GM12878 (cell line): ENCODE data around the gene FAM241A. TPM values are rescaled to one million over a fixed set of nuclear protein-coding genes. Genes with fewer than 3 reads are reported as not detected.
A peak's percentile ranks its signal among the peaks of the same experiment; 100 is the strongest.

ENCODE experiments used
- ATF7 ChIP-seq: fragments of 450-650 bp; IDR thresholded peaks from 2 replicates; pipeline ENCODE4 v1.6.1; 2016; ENCODE audit warnings: low read depth, mild to moderate bottlenecking
- BHLHE40 ChIP-seq, 2 experiments: fragments of 450-650 bp in 1 of 2; IDR thresholded peaks; 2 replicates each; pipeline ENCODE4 v1.6.1; 2011 to 2017; ENCODE audit warnings: low read depth in 2 of 2, borderline replicate concordance in 1 of 2, improper control_type of control experiment in 1 of 2, low read length in 1 of 2, mild to moderate bottlenecking in 1 of 2
- EGR1 ChIP-seq, 2 experiments: IDR thresholded peaks; 1 replicate in 1 of 2; 2 replicates in 1 of 2; pipeline ENCODE4 v1.6.1; 2011 to 2012; ENCODE audit warnings: low read depth in 2 of 2, low read length in 2 of 2, borderline replicate concordance in 1 of 2, mild to moderate bottlenecking in 1 of 2, moderate library complexity in 1 of 2
- GATAD2B ChIP-seq: fragments of 450-650 bp; conservative IDR thresholded peaks from 2 replicates; pipeline ENCODE4 v1.6.1; 2017; ENCODE audit warnings: low read depth, mild to moderate bottlenecking, moderate library complexity
- KLF5 ChIP-seq: fragments of 450-650 bp; IDR thresholded peaks from 2 replicates; pipeline ENCODE4 v1.6.1; 2014; ENCODE audit warnings: mild to moderate bottlenecking; ENCODE audit not compliant: partially characterized antibody
- NBN ChIP-seq: fragments of 450-650 bp; IDR thresholded peaks from 2 replicates; pipeline ENCODE4 v1.6.1; 2016
- POU2F2 ChIP-seq: IDR thresholded peaks from 3 replicates; pipeline ENCODE4 v1.6.1; 2011; ENCODE audit warnings: low read depth, mild to moderate bottlenecking, low read length, borderline replicate concordance
- RAD21 ChIP-seq: IDR thresholded peaks from 2 replicates; pipeline ENCODE4 v1.6.1; 2011; ENCODE audit warnings: mild to moderate bottlenecking, low read depth, low read length, moderate library complexity; ENCODE audit not compliant: insufficient read depth
- RFX5 ChIP-seq: IDR thresholded peaks from 2 replicates; pipeline ENCODE4 v1.6.1; 2011; ENCODE audit warnings: low read depth, low read length, improper control_type of control experiment
- RUNX3 ChIP-seq: IDR thresholded peaks from 2 replicates; pipeline ENCODE4 v1.6.1; 2012; ENCODE audit warnings: low read length, inconsistent platforms
- SMARCA5 ChIP-seq: fragments of 450-650 bp; IDR thresholded peaks from 2 replicates; pipeline ENCODE4 v1.6.1; 2017; ENCODE audit warnings: mild to moderate bottlenecking
- STAT3 ChIP-seq: IDR thresholded peaks from 2 replicates; pipeline ENCODE4 v1.6.1; 2011; ENCODE audit warnings: low read depth, low read length, improper control_type of control experiment
- TARDBP ChIP-seq: IDR thresholded peaks from 2 replicates; pipeline ENCODE4 v1.6.1; 2016; ENCODE audit warnings: borderline replicate concordance
- TCF7 ChIP-seq: IDR thresholded peaks from 2 replicates; pipeline ENCODE4 v1.6.1; 2014; ENCODE audit warnings: antibody characterized with exemption, borderline replicate concordance
- ZNF384 ChIP-seq: IDR thresholded peaks from 2 replicates; pipeline ENCODE4 v1.6.1; 2012; ENCODE audit warnings: low read depth, mild to moderate bottlenecking, low read length, improper control_type of control experiment, borderline replicate concordance
- polyA plus RNA-seq, 11 experiments: library from polyadenylated mRNA; depleted of rRNA in 4 of 11; unstranded in 6 of 11; stranded (reverse) in 5 of 11; fragments of >200 nt; fragmentation: Nextera tagmentation in 4 of 11; fragmentation: Illumina TruSeq in 1 of 11; extraction: Ambion mirVana in 4 of 11; extraction: Trizol in 1 of 11; gene quantifications; 1 replicate in 1 of 11; 2 replicates in 10 of 11; pipeline versions ENCODE4 v1.2.1 to v1.2.3, GENCODE V29; 2011 to 2016; ENCODE audit warnings: inconsistent platforms in 2 of 11, missing spikeins in 2 of 11, low read depth in 1 of 11
- total RNA-seq, 4 experiments: library from RNA; depleted of rRNA in 3 of 4; stranded (reverse); fragments of >200 nt in 3 of 4; fragmentation: Illumina TruSeq in 1 of 4; extraction: Trizol in 1 of 4; gene quantifications; 2 replicates each; pipeline versions ENCODE4 v1.2.1 to v1.2.3, GENCODE V29; 2013 to 2021
- TF ChIP-seq, protein P1 (sequence below), 3 experiments: IDR thresholded peaks in 2 of 3; conservative IDR thresholded peaks in 1 of 3; 2 replicates each; pipeline ENCODE4 v1.5.1; 2011; ENCODE audit warnings: low read depth in 3 of 3, low read length in 3 of 3, mild to moderate bottlenecking in 3 of 3, control low read depth in 2 of 3, moderate library complexity in 2 of 3, inconsistent platforms in 1 of 3, mixed read lengths in 1 of 3; ENCODE audit not compliant: control insufficient read depth in 2 of 3, insufficient read depth in 1 of 3; ENCODE audit errors: extremely low read depth in 1 of 3
- TF ChIP-seq, protein P2 (sequence below): fragments of 450-650 bp; IDR thresholded peaks from 2 replicates; pipeline ENCODE4 v1.6.1; 2017; ENCODE audit warnings: mild to moderate bottlenecking, moderate library complexity
- TF ChIP-seq, protein P3 (sequence below): fragments of 450-650 bp; formaldehyde crosslinking; IDR thresholded peaks from 2 replicates; pipeline ENCODE4 v1.4.0; 2022; ENCODE audit warnings: mild to moderate bottlenecking, moderate library complexity
- TF ChIP-seq, protein P4 (sequence below): fragments of 450-650 bp; IDR thresholded peaks from 2 replicates; pipeline ENCODE4 v1.6.1; 2014; ENCODE audit warnings: mild to moderate bottlenecking

FAM241A gene
- total and polyA plus RNA-seq, 10 of the 15 experiments (the other 5 are each of a cell fraction or from before 2014, with no cell fraction given) = 0.20 to 7.5 (median 2.4) TPM

DNA sequence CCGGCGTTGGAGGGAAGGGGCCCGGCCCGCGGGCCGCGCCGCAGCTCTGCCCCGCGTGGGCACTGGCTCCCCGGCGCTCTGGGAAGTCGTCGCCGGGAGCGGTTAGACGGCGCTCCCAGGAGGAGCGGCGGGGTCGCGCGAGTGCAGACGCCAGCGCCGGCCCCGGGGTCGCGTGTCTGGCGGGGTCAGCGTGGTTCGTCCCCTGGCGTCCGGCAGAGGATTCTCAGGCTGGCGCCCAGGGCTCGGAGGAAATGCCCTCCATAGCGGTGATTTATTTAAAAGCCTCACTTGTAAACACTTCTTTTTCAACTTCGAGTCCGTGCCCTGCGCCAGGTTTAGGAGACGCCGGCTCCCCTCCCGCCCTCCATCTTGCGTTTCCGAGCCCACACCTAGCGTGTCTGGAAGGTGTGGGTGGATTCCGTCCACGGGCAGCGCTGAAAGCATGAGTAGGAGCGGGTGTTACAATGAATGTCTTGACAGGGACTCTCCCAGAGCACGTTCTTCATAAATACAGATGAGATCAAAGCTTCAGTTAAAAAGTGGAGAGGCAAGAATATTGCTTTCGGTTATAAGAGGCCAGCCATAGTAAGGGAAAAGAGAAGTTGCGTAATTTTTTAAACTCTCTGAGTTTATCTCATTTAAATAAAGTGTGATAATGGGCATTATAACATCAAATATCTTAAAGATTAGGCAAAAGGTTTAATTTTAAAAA is 692 bp downstream of the FAM241A start (continued):
- TF ChIP-seq RAD21 (no peak), GATAD2B (0 out of 2 replicates have a peak, but pooled peaks have one; percentile 81), RUNX3 (0 out of 2 replicates have a peak, but pooled peaks have one; percentile 10), RFX5 (no peak), STAT3 (no peak), ZNF384 (no peak), BHLHE40 (IDR thresholded peaks at IDR 0.05; ENCODE audit: borderline replicate concordance in 1 of 2, low read depth in 2 of 2, low read length in 1 of 2) (peak; percentile 37 to 53; a peak in 1 of 4 replicates), SMARCA5 (no peak), TARDBP (no peak), EGR1 (IDR thresholded peaks at IDR 0.05; ENCODE audit: borderline replicate concordance in 1 of 2, low read depth in 2 of 2, low read length in 2 of 2) (peak in 1 of 2 experiments; percentile 81; a peak in 1 of 3 replicates), TCF7 (peak; percentile 77), POU2F2 (no peak), ATF7 (peak; percentile 37; the same call in 1 of the 2 replicates), NBN (peak; percentile 43; the same call in 1 of the 2 replicates), KLF5 (no peak)
- TF ChIP-seq, protein P1, sequence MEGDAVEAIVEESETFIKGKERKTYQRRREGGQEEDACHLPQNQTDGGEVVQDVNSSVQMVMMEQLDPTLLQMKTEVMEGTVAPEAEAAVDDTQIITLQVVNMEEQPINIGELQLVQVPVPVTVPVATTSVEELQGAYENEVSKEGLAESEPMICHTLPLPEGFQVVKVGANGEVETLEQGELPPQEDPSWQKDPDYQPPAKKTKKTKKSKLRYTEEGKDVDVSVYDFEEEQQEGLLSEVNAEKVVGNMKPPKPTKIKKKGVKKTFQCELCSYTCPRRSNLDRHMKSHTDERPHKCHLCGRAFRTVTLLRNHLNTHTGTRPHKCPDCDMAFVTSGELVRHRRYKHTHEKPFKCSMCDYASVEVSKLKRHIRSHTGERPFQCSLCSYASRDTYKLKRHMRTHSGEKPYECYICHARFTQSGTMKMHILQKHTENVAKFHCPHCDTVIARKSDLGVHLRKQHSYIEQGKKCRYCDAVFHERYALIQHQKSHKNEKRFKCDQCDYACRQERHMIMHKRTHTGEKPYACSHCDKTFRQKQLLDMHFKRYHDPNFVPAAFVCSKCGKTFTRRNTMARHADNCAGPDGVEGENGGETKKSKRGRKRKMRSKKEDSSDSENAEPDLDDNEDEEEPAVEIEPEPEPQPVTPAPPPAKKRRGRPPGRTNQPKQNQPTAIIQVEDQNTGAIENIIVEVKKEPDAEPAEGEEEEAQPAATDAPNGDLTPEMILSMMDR (IDR thresholded peaks at IDR 0.05 in 2 of 3, conservative IDR thresholded peaks at IDR 0.05 in 1 of 3; ENCODE audit: control insufficient read depth in 2 of 3, extremely low read depth in 1 of 3, insufficient read depth in 1 of 3, low read depth in 3 of 3, low read length in 3 of 3) = peak in 2 of 3 experiments; percentile 8 to 13; a peak in 1 of 6 replicates
- TF ChIP-seq, protein P2, sequence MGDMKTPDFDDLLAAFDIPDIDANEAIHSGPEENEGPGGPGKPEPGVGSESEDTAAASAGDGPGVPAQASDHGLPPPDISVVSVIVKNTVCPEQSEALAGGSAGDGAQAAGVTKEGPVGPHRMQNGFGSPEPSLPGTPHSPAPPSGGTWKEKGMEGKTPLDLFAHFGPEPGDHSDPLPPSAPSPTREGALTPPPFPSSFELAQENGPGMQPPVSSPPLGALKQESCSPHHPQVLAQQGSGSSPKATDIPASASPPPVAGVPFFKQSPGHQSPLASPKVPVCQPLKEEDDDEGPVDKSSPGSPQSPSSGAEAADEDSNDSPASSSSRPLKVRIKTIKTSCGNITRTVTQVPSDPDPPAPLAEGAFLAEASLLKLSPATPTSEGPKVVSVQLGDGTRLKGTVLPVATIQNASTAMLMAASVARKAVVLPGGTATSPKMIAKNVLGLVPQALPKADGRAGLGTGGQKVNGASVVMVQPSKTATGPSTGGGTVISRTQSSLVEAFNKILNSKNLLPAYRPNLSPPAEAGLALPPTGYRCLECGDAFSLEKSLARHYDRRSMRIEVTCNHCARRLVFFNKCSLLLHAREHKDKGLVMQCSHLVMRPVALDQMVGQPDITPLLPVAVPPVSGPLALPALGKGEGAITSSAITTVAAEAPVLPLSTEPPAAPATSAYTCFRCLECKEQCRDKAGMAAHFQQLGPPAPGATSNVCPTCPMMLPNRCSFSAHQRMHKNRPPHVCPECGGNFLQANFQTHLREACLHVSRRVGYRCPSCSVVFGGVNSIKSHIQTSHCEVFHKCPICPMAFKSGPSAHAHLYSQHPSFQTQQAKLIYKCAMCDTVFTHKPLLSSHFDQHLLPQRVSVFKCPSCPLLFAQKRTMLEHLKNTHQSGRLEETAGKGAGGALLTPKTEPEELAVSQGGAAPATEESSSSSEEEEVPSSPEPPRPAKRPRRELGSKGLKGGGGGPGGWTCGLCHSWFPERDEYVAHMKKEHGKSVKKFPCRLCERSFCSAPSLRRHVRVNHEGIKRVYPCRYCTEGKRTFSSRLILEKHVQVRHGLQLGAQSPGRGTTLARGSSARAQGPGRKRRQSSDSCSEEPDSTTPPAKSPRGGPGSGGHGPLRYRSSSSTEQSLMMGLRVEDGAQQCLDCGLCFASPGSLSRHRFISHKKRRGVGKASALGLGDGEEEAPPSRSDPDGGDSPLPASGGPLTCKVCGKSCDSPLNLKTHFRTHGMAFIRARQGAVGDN = no peak
- TF ChIP-seq, protein P3, sequence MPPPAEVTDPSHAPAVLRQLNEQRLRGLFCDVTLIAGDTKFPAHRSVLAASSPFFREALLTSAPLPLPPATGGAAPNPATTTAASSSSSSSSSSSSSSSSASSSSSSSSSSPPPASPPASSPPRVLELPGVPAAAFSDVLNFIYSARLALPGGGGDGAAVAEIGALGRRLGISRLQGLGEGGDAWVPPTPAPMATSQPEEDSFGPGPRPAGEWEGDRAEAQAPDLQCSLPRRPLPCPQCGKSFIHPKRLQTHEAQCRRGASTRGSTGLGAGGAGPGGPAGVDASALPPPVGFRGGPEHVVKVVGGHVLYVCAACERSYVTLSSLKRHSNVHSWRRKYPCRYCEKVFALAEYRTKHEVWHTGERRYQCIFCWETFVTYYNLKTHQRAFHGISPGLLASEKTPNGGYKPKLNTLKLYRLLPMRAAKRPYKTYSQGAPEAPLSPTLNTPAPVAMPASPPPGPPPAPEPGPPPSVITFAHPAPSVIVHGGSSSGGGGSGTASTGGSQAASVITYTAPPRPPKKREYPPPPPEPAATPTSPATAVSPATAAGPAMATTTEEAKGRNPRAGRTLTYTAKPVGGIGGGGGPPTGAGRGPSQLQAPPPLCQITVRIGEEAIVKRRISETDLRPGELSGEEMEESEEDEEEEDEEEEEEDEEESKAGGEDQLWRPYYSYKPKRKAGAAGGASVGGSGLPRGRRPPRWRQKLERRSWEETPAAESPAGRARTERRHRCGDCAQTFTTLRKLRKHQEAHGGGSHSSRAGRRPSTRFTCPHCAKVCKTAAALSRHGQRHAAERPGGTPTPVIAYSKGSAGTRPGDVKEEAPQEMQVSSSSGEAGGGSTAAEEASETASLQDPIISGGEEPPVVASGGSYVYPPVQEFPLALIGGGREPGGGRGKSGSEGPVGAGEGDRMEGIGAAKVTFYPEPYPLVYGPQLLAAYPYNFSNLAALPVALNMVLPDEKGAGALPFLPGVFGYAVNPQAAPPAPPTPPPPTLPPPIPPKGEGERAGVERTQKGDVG (CRISPR knock-in tag) = no peak
- TF ChIP-seq, protein P4, sequence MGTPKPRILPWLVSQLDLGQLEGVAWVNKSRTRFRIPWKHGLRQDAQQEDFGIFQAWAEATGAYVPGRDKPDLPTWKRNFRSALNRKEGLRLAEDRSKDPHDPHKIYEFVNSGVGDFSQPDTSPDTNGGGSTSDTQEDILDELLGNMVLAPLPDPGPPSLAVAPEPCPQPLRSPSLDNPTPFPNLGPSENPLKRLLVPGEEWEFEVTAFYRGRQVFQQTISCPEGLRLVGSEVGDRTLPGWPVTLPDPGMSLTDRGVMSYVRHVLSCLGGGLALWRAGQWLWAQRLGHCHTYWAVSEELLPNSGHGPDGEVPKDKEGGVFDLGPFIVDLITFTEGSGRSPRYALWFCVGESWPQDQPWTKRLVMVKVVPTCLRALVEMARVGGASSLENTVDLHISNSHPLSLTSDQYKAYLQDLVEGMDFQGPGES = no peak
